ENCODE data around the gene NUB1.

The NUB1 gene

GRCh38 chr7:151389768-151390597 lies 48.4 kb downstream of the NUB1 start:
- DNase-seq (ENCODE audit: low read depth): no peak

GRCh38 chr7:151390598-151391357 lies 49.2 kb downstream of the NUB1 start:
- DNase-seq (ENCODE audit: low read depth): no peak

GRCh38 chr7:151391358-151391730 lies 49.7 kb downstream of the NUB1 start:
- no peak for DNase-seq (ENCODE audit: low read depth)

GRCh38 chr7:151392002-151392401 lies 50.4 kb downstream of the NUB1 start:
- DNase-seq (ENCODE audit: low read depth): no peak

- no peak for DNase-seq (ENCODE audit: low read depth)
These were observed 50.8 kb downstream of the NUB1 start for GRCh38 chr7:151392426-151392825.

- DNase-seq (ENCODE audit: low read depth): no peak
These were observed 51.7 kb downstream of the NUB1 start for GRCh38 chr7:151393031-151393977.

- no peak for DNase-seq (ENCODE audit: low read depth)
These were observed 52.7 kb downstream of the NUB1 start for GRCh38 chr7:151394076-151395035.

GRCh38 chr7:151395036-151395367 lies 53.4 kb downstream of the NUB1 start:
- DNase-seq (ENCODE audit: low read depth): no peak

GRCh38 chr7:151396328-151396970 lies 54.8 kb downstream of the NUB1 start:
- DNase-seq (ENCODE audit: low read depth): no peak

- DNase-seq (ENCODE audit: low read depth): no peak
These were observed 55.4 kb downstream of the NUB1 start for GRCh38 chr7:151397026-151397425.

- DNase-seq (ENCODE audit: low read depth): no peak
These were observed 57.1 kb downstream of the NUB1 start for GRCh38 chr7:151398446-151399304.

- DNase-seq (ENCODE audit: low read depth): no peak
These were observed 57.6 kb downstream of the NUB1 start for GRCh38 chr7:151399305-151399601.

- DNase-seq (ENCODE audit: low read depth): no peak
These were observed 58.3 kb downstream of the NUB1 start for GRCh38 chr7:151399906-151400305.

- DNase-seq (ENCODE audit: low read depth): no peak
These were observed 59.2 kb downstream of the NUB1 start for GRCh38 chr7:151400626-151401315.

GRCh38 chr7:151402029-151402835 lies 60.6 kb downstream of the NUB1 start:
- DNase-seq (ENCODE audit: low read depth): no peak

- no peak for DNase-seq (ENCODE audit: low read depth)
These were observed 62.2 kb downstream of the NUB1 start for GRCh38 chr7:151403764-151404163.

- no peak for DNase-seq (ENCODE audit: low read depth)
These were observed 62.8 kb downstream of the NUB1 start for GRCh38 chr7:151404216-151405011.

GRCh38 chr7:151405056-151405455 lies 63.4 kb downstream of the NUB1 start:
- DNase-seq (ENCODE audit: low read depth): no peak
